Osteoblast (primary cell): Measurements from ENCODE around the gene PTPRF. TPM values are rescaled to one million over a fixed set of nuclear protein-coding genes. Genes with fewer than 3 reads are reported as not detected.

Experiments used
- DNase-seq: peaks from one replicate; pipeline ENCODE4 v3.0.0; 2011; ENCODE audit warnings: low spot score, mixed read lengths; ENCODE audit not compliant: insufficient read length; ENCODE audit errors: missing footprints
- H2AFZ ChIP-seq: 2 replicates; pipeline ENCODE4 v1.6.0; 2011; ENCODE audit warnings: mild to moderate bottlenecking, low read length
- H3K27ac ChIP-seq: 2 replicates; pipeline ENCODE4 v1.5.1; 2011; ENCODE audit warnings: mild to moderate bottlenecking, low read depth, low read length, moderate library complexity
- H3K27me3 ChIP-seq: 2 replicates; pipeline ENCODE4 v1.6.0; 2012; ENCODE audit warnings: mild to moderate bottlenecking, control low read depth, inconsistent platforms, low read length, moderate library complexity; ENCODE audit not compliant: insufficient read depth
- H3K36me3 ChIP-seq: 2 replicates; pipeline ENCODE4 v1.5.1; 2011; ENCODE audit warnings: mild to moderate bottlenecking, low read length, control low read depth, moderate library complexity; ENCODE audit not compliant: insufficient read depth
- H3K4me1 ChIP-seq: 2 replicates; pipeline ENCODE4 v1.5.1; 2011; ENCODE audit warnings: mild to moderate bottlenecking, low read length, control low read depth, moderate library complexity; ENCODE audit not compliant: insufficient read depth
- H3K4me2 ChIP-seq: 2 replicates; pipeline ENCODE4 v1.6.0; 2011; ENCODE audit warnings: mild to moderate bottlenecking, low read length; ENCODE audit not compliant: insufficient read depth
- H3K4me3 ChIP-seq: fragments of 200-600 bp; sonication (generic); 3 replicates; pipeline ENCODE4 v1.5.1; 2012; ENCODE audit warnings: mild to moderate bottlenecking, low read length, inconsistent platforms; ENCODE audit not compliant: insufficient read depth
- H3K79me2 ChIP-seq: 2 replicates; pipeline ENCODE4 v1.6.0; 2012; ENCODE audit warnings: mild to moderate bottlenecking, low read length, control low read depth, inconsistent platforms; ENCODE audit not compliant: insufficient read depth
- H3K9me3 ChIP-seq: 2 replicates; pipeline ENCODE4 v1.5.1; 2011; ENCODE audit warnings: low read depth, low read length, control low read depth
- H4K20me1 ChIP-seq: 2 replicates; pipeline ENCODE4 v1.6.0; 2012; ENCODE audit warnings: mild to moderate bottlenecking, low read length, control low read depth; ENCODE audit not compliant: insufficient read depth
- total RNA-seq: library from RNA; depleted of rRNA; stranded (reverse); fragments of >200 nt; gene quantifications from 2 replicates; pipeline ENCODE4 v1.2.3, GENCODE V29; 2012
- TF ChIP-seq, protein P1 (sequence below): IDR thresholded peaks from 2 replicates; pipeline ENCODE4 v1.5.1; 2011; ENCODE audit warnings: mild to moderate bottlenecking, low read depth, low read length, moderate library complexity; ENCODE audit errors: extremely low read depth

The PTPRF gene
- total RNA-seq, 1 donor = 13.0 TPM

DNA sequence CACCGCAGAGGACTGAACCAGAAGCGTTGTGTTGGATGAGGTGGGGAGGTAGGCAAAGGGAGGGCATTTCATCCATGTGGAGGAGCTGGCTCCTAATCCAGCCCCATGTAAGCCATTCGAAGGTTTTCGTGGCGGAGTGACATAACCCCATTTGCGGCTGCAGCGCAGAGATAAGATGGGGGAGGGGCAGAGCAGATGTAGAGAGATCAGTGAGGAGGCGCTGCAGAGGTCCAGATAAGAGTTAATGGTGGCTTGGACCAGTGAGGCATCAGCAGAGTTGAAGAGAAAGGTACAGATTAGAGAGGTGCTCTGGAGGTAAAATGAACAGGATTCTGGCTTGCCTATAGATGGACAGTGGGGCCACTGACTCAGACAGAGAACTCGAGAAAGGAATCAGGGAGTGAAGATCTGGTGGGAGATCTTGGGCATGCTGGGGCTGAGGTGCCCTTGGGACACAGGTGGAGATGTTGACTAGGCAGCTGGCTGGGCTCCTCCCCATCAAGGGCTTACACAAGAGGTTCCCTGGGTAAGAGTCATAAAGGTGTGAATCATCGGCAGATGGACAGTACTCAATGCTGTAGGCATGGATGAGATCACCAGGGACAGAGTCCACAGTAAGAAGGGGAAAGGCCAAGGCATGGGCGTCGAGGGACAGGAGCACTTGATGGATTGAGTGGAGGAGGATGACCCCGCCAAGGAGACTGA is 7.8 kb upstream of the PTPRF start:
- Histone ChIP-seq H3K27ac (no peak overlapping the region), H2AFZ (no peak overlapping the region), H3K4me3 (no peak overlapping the region), H4K20me1 (no peaks in the 10 kb centered on the region), H3K4me2 (no peak overlapping the region), H3K36me3 (no peaks in the 10 kb centered on the region), H3K79me2 (no peaks in the 10 kb centered on the region), H3K9me3 (no peaks in the 10 kb centered on the region), H3K27me3 (peaks cover 5% of the 10 kb centered on the region), H3K4me1 (peaks cover 5% of the 10 kb centered on the region)
- TF ChIP-seq, protein P1, sequence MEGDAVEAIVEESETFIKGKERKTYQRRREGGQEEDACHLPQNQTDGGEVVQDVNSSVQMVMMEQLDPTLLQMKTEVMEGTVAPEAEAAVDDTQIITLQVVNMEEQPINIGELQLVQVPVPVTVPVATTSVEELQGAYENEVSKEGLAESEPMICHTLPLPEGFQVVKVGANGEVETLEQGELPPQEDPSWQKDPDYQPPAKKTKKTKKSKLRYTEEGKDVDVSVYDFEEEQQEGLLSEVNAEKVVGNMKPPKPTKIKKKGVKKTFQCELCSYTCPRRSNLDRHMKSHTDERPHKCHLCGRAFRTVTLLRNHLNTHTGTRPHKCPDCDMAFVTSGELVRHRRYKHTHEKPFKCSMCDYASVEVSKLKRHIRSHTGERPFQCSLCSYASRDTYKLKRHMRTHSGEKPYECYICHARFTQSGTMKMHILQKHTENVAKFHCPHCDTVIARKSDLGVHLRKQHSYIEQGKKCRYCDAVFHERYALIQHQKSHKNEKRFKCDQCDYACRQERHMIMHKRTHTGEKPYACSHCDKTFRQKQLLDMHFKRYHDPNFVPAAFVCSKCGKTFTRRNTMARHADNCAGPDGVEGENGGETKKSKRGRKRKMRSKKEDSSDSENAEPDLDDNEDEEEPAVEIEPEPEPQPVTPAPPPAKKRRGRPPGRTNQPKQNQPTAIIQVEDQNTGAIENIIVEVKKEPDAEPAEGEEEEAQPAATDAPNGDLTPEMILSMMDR = no peak
- peak; percentile 91 for DNase-seq

DNA sequence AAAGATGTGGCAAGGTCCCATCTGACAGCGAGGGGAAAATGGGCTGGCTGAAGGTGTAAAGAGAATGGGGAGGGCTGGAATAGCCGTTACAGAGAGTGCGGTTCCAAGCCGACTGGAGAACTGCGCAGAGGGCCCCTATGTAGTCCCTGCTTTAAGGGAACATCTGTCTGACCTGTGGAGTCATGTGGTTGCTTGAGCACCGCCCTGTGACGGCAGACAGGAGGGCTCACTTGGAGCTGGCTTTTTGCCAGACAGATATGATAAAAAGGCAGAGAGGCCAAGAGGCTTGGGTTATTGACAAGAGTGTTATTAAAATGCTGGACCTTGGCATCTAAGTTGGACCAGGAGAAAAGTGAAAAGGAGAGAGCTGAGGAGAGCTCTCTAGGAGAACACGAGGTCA is 5.9 kb upstream of the PTPRF start:
- Histone ChIP-seq H3K36me3 (no peaks in the 10 kb centered on the region), H3K27me3 (no peaks in the 10 kb centered on the region), H3K9me3 (no peaks in the 10 kb centered on the region), H3K79me2 (no peaks in the 10 kb centered on the region), H2AFZ (no peak overlapping the region), H3K4me2 (no peak overlapping the region), H3K4me1 (peaks cover 12% of the 10 kb centered on the region), H3K27ac (no peak overlapping the region), H3K4me3 (no peak overlapping the region), H4K20me1 (no peaks in the 10 kb centered on the region)
- TF ChIP-seq, protein P1 = no peak
- no peak for DNase-seq

DNA sequence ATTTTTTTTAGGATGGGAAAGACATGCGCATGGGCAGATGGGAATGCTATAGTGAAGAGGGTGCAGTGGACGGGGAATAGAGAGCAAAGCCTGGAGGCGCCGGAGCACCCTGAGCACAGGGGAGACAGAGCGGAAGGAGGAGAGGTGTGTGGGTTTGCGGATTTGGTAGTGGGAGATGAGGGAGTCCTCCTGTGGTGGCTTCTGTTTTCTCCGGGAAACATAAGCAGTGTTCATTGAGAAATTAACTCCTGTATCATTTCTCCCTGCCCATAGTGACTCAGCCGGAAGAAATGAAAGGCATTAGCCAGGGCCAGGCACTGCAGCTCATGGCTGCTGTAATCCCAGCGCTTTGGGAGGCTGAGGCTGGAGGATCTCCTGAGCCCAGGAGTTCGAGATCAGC is 4.7 kb upstream of the PTPRF start:
- H3K27me3 ChIP-seq = no peaks in the 10 kb centered on the region
- H3K4me1 ChIP-seq = peaks cover 16% of the 10 kb centered on the region
- TF ChIP-seq, protein P1 = no peak
- no peak overlapping the region for H3K4me2 ChIP-seq
- H4K20me1 ChIP-seq = no peaks in the 10 kb centered on the region
- H3K9me3 ChIP-seq = no peaks in the 10 kb centered on the region
- no peak overlapping the region for H3K4me3 ChIP-seq
- no peaks in the 10 kb centered on the region for H3K79me2 ChIP-seq
- H2AFZ ChIP-seq = no peak overlapping the region
- no peak overlapping the region for H3K27ac ChIP-seq
- peak; percentile 95 for DNase-seq
- no peaks in the 10 kb centered on the region for H3K36me3 ChIP-seq

DNA sequence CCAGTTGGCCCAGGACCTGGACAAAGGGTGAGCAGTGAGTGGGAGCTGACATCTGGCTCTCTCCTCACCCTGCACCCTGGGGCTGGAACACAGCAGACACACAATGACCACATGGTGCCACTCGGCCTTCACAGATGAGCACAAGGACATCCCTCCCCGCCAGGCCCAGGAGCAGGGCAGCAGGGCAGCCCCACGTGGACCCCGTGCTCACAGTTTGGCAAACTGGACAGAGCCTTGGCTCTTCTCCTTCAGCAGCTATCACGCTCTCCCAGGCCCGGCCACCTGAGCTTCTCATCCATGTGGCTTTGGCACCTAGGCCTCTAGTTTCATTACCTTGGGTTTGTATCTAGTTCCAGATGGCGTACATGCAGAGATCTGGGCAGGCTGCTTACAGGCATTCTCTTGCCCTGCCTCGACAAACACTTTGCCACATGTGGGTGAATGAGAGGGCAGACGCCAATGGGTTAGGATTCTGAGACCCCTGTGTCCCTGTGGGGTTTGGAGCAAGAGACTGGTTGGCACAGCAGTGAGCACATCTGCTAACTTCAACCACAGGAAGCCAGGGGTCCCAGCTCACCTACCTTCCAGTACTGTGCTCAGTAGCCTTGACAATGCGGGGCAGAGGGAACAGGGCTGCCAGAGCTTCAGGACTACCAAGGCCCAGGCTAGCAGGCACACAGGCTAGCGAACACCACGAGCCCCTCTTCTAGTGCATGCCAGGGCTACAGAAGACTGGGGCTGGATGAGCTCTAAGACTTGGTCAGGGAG is 3.4 kb upstream of the PTPRF start:
- H4K20me1 ChIP-seq = no peaks in the 10 kb centered on the region
- no peak for DNase-seq
- no peak overlapping the region for H2AFZ ChIP-seq
- H3K36me3 ChIP-seq = no peaks in the 10 kb centered on the region
- H3K4me1 ChIP-seq = peaks cover 22% of the 10 kb centered on the region
- no peak overlapping the region for H3K4me2 ChIP-seq
- no peak overlapping the region for H3K4me3 ChIP-seq
- H3K79me2 ChIP-seq = peaks cover 1% of the 10 kb centered on the region
- no peaks in the 10 kb centered on the region for H3K9me3 ChIP-seq
- H3K27me3 ChIP-seq = no peaks in the 10 kb centered on the region
- TF ChIP-seq, protein P1 = no peak
- no peak overlapping the region for H3K27ac ChIP-seq
